Right lobe of liver (tissue), 4 donors: ENCODE measurements around the gene SEMA4A.

ENCODE experiments used
- CTCF ChIP-seq, 4 donors: fragments of 200-600 bp in 3 of 4; fragments of 450-650 bp in 1 of 4; IDR thresholded peaks; one replicate each; pipeline versions ENCODE4 v1.5.1 to v1.8.0; 2016 to 2022; ENCODE audit warnings: antibody characterized with exemption in 4 of 4, mild to moderate bottlenecking in 2 of 4
- POLR2A ChIP-seq: fragments of 450-650 bp; IDR thresholded peaks from one replicate; pipeline ENCODE4 v1.6.1; 2017; ENCODE audit warnings: antibody characterized with exemption, mild to moderate bottlenecking
- donor health status: DM: no; HTN: no; CAD: no.
- donor health status: DM: no; HTN: no; CAD: no.
- donor health status: DM: no; HTN: yes; CAD: no.

GRCh38 chr1:156150333-156151011 lies 2.9 kb upstream of the SEMA4A start:
- TF ChIP-seq CTCF (IDR thresholded peaks at IDR 0.05) (no peak), POLR2A (no peak)
